HEK293 (cell line): ENCODE measurements around the gene GDPD5.

Source experiments
- CTCF ChIA-PET: fragments of 350-600 bp; formaldehyde crosslinking; extraction: SDS; loops from one replicate; lab custom pipeline; 2021; ENCODE audit warnings: antibody characterized with exemption; lab: Yijun Ruan, JAX
- POLR2A ChIA-PET: fragments of 300-600 bp; formaldehyde crosslinking; extraction: SDS; loops from one replicate; lab custom pipeline; 2020; ENCODE audit warnings: antibody characterized with exemption, inconsistent platforms; lab: Yijun Ruan, JAX
- H3K27ac ChIP-seq: fragments of 200-500 bp; sonication (Bioruptor generic); 2 replicates; pipeline ENCODE4 v1.5.1; 2014; ENCODE audit warnings: low read depth, low read length, control low read depth, inconsistent platforms; ENCODE audit errors: extremely low read depth
- H3K36me3 ChIP-seq, 2 experiments: fragments of 200-500 bp in 1 of 2; sonication (Bioruptor generic) in 1 of 2; 1 replicate in 1 of 2; 2 replicates in 1 of 2; pipeline ENCODE4 v1.5.1; 2014 to 2017; ENCODE audit warnings: inconsistent platforms in 2 of 2, low read length in 2 of 2; ENCODE audit not compliant: control insufficient read depth in 2 of 2, insufficient read depth in 1 of 2
- H3K4me1 ChIP-seq: fragments of 200-500 bp; sonication (Bioruptor generic); 2 replicates; pipeline ENCODE4 v1.5.1; 2014; ENCODE audit warnings: mild to moderate bottlenecking, low read length, inconsistent platforms; ENCODE audit not compliant: control insufficient read depth, insufficient read depth
- H3K4me3 ChIP-seq: 2 replicates; pipeline ENCODE4 v1.5.1; 2011; ENCODE audit warnings: low read depth, mild to moderate bottlenecking, control low read depth, low read length, moderate library complexity
- H3K9me3 ChIP-seq: fragments of 200-500 bp; sonication (Bioruptor generic); 2 replicates; pipeline ENCODE4 v1.5.1; 2014; ENCODE audit warnings: low read depth, low read length, inconsistent platforms; ENCODE audit not compliant: control insufficient read depth, insufficient read depth
- GLI2 ChIP-seq: fragments of 450-650 bp; formaldehyde crosslinking; IDR thresholded peaks from 2 replicates; pipeline ENCODE4; 2017; ENCODE audit warnings: missing biosample characterization, missing genetic modification characterization, low read depth, borderline replicate concordance
- GLIS1 ChIP-seq: fragments of 450-650 bp; formaldehyde crosslinking; IDR thresholded peaks from 2 replicates; pipeline ENCODE4 v1.5.1; 2016; ENCODE audit warnings: missing biosample characterization, missing genetic modification characterization
- HOXC10 ChIP-seq: sonication (generic); formaldehyde crosslinking; IDR thresholded peaks from 2 replicates; pipeline ENCODE4 v1.8.1; 2023; ENCODE audit warnings: mild to moderate bottlenecking, missing genetic modification reagents
- IKZF3 ChIP-seq: fragments of 450-650 bp; IDR thresholded peaks from 2 replicates; pipeline ENCODE4 v1.5.0; 2018; ENCODE audit warnings: missing biosample characterization, mild to moderate bottlenecking, missing genetic modification characterization, moderate library complexity
- YY1 ChIP-seq: fragments of 450-650 bp; formaldehyde crosslinking; IDR thresholded peaks from 2 replicates; pipeline ENCODE4 v1.5.1; 2018; ENCODE audit warnings: missing biosample characterization, missing genetic modification characterization
- ZEB2 ChIP-seq: fragments of 450-650 bp; formaldehyde crosslinking; IDR thresholded peaks from 2 replicates; pipeline ENCODE4 v1.5.1; 2016; ENCODE audit warnings: missing biosample characterization, missing genetic modification characterization
- ZFP37 ChIP-seq: fragments of 450-650 bp; formaldehyde crosslinking; IDR thresholded peaks from 2 replicates; pipeline ENCODE4 v1.5.1; 2016; ENCODE audit warnings: missing biosample characterization, missing genetic modification characterization
- ZFP69B ChIP-seq: fragments of 450-650 bp; formaldehyde crosslinking; IDR thresholded peaks from 2 replicates; pipeline ENCODE4 v1.5.1; 2016; ENCODE audit warnings: missing biosample characterization, missing genetic modification characterization
- ZNF114 ChIP-seq: fragments of 450-650 bp; formaldehyde crosslinking; IDR thresholded peaks from 2 replicates; pipeline ENCODE4 v1.5.0; 2017; ENCODE audit warnings: missing biosample characterization, missing genetic modification characterization
- ZNF133 ChIP-seq: fragments of 450-650 bp; formaldehyde crosslinking; IDR thresholded peaks from 2 replicates; pipeline ENCODE4 v1.5.1; 2016; ENCODE audit warnings: missing biosample characterization, missing genetic modification characterization
- ZNF16 ChIP-seq: fragments of 450-650 bp; formaldehyde crosslinking; IDR thresholded peaks from 2 replicates; pipeline ENCODE4 v1.5.1; 2016; ENCODE audit warnings: low read depth, missing biosample characterization, missing genetic modification characterization
- ZNF175 ChIP-seq: fragments of 450-650 bp; formaldehyde crosslinking; IDR thresholded peaks from 2 replicates; pipeline ENCODE4 v1.5.1; 2016; ENCODE audit warnings: missing biosample characterization, missing genetic modification characterization
- ZNF335 ChIP-seq: fragments of 450-650 bp; formaldehyde crosslinking; conservative IDR thresholded peaks from 2 replicates; pipeline ENCODE4 v1.5.1; 2016; ENCODE audit warnings: missing biosample characterization, missing genetic modification characterization
- ZNF391 ChIP-seq: fragments of 450-650 bp; formaldehyde crosslinking; IDR thresholded peaks from 2 replicates; pipeline ENCODE4 v1.5.1; 2016; ENCODE audit warnings: low read depth, missing biosample characterization, missing genetic modification characterization, borderline replicate concordance
- ZNF404 ChIP-seq: fragments of 450-650 bp; formaldehyde crosslinking; IDR thresholded peaks from 2 replicates; pipeline ENCODE4 v1.5.1; 2017; ENCODE audit warnings: missing biosample characterization, missing genetic modification characterization
- ZNF510 ChIP-seq: fragments of 450-650 bp; formaldehyde crosslinking; IDR thresholded peaks from 2 replicates; pipeline ENCODE4 v1.5.1; 2018; ENCODE audit warnings: mild to moderate bottlenecking, missing genetic modification characterization, missing biosample characterization; ENCODE audit not compliant: insufficient replicate concordance
- ZNF549 ChIP-seq: fragments of 450-650 bp; IDR thresholded peaks from 2 replicates; pipeline ENCODE4 v1.5.1; 2018; ENCODE audit warnings: missing biosample characterization, missing genetic modification characterization, mild to moderate bottlenecking, inconsistent platforms, moderate library complexity
- ZNF571 ChIP-seq: fragments of 450-650 bp; formaldehyde crosslinking; IDR thresholded peaks from 2 replicates; pipeline ENCODE4 v1.5.0; 2017; ENCODE audit warnings: missing biosample characterization, missing genetic modification characterization
- ZNF629 ChIP-seq: fragments of 450-650 bp; formaldehyde crosslinking; IDR thresholded peaks from 2 replicates; pipeline ENCODE4 v1.5.1; 2017; ENCODE audit warnings: missing biosample characterization, missing genetic modification characterization
- ZNF701 ChIP-seq: fragments of 450-650 bp; formaldehyde crosslinking; IDR thresholded peaks from 2 replicates; pipeline ENCODE4 v1.5.1; 2016; ENCODE audit warnings: missing biosample characterization, missing genetic modification characterization
- ZNF777 ChIP-seq: fragments of 450-650 bp; formaldehyde crosslinking; IDR thresholded peaks from 2 replicates; pipeline ENCODE4 v1.5.1; 2017; ENCODE audit warnings: missing biosample characterization, missing genetic modification characterization, borderline replicate concordance
- ZSCAN23 ChIP-seq: fragments of 450-650 bp; formaldehyde crosslinking; IDR thresholded peaks from 2 replicates; pipeline ENCODE4 v1.5.1; 2016; ENCODE audit warnings: missing biosample characterization, missing genetic modification characterization
- ZXDB ChIP-seq: fragments of 450-650 bp; formaldehyde crosslinking; IDR thresholded peaks from 2 replicates; pipeline ENCODE4 v1.5.1; 2016; ENCODE audit warnings: missing biosample characterization, missing genetic modification characterization
- TF ChIP-seq, protein P1 (sequence below): fragments of 450-650 bp; formaldehyde crosslinking; IDR thresholded peaks from 2 replicates; pipeline ENCODE4 v1.5.1; 2017; ENCODE audit warnings: missing biosample characterization, mild to moderate bottlenecking, missing genetic modification characterization, moderate library complexity
- TF ChIP-seq, protein P2 (sequence below): fragments of 450-650 bp; formaldehyde crosslinking; IDR thresholded peaks from 2 replicates; pipeline ENCODE4 v1.5.1; 2016; ENCODE audit warnings: missing biosample characterization, missing genetic modification characterization
- TF ChIP-seq, protein P3 (sequence below): fragments of 450-650 bp; formaldehyde crosslinking; IDR thresholded peaks from 2 replicates; pipeline ENCODE4 v1.5.1; 2016; ENCODE audit warnings: missing biosample characterization, missing genetic modification characterization
- TF ChIP-seq, protein P4 (sequence below): fragments of 450-650 bp; formaldehyde crosslinking; IDR thresholded peaks from 2 replicates; pipeline ENCODE4 v1.5.1; 2016; ENCODE audit warnings: missing biosample characterization, missing genetic modification characterization

The GDPD5 gene

DNA sequence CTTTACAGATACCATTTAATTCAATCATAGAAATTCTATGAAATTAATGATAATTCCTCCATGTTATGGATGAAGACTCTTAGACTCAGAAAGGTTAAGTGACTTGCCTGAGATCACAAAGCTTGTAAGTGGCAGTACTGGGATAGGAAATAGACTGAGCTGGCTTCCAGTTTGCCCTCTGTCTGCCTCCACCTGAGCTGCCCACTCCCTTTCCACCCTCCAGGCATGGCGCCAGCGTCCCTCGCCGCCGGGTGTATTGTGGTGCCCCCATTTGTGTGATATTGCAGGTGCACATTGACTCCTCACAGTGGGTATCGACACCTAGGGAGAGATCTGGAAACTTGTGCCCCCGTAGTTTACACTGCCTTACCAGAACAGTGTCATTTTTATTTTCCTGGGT lies 135.8 kb downstream of the GDPD5 start (continued):
- TF ChIP-seq ZNF404 (tag by site-specific recombination), result no peak
- no peak for TF ChIP-seq ZNF16 (tag by site-specific recombination)
- no peak for TF ChIP-seq ZNF114 (tag by site-specific recombination)

DNA sequence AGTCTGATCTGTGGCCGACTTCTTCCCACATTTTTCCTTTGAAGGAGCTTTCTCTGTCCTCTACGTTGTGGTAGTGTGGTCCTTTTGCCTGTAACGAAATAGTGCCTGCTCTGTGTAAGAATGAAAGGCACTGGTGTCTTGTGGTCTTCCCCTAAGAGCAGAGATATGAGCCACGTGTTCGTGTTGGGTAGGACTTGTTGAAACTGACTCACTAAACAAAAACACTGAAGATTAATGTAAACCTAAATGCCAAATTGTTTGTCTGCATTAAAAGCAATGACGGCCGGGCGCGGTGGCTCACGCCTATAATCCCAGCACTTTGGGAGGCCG lies 136.5 kb downstream of the GDPD5 start:
- POLR2A ChIA-PET, result no interaction called here
- CTCF ChIA-PET, result interaction anchor here (0.6 to 10.9 kb wide), 32 partner anchors 9 to 316 kb away, joined by 3 to 209 read pairs (median 4); no protein-coding TSS in a partner anchor
- H3K27ac ChIP-seq, result no peak overlapping the region
- TF ChIP-seq ZNF391 (tag by site-specific recombination) (no peak), ZNF777 (no peak), ZNF335 (tag by site-specific recombination) (0 out of 2 replicates have a peak, but pooled peaks have one; percentile 8)
- TF ChIP-seq, protein P1, sequence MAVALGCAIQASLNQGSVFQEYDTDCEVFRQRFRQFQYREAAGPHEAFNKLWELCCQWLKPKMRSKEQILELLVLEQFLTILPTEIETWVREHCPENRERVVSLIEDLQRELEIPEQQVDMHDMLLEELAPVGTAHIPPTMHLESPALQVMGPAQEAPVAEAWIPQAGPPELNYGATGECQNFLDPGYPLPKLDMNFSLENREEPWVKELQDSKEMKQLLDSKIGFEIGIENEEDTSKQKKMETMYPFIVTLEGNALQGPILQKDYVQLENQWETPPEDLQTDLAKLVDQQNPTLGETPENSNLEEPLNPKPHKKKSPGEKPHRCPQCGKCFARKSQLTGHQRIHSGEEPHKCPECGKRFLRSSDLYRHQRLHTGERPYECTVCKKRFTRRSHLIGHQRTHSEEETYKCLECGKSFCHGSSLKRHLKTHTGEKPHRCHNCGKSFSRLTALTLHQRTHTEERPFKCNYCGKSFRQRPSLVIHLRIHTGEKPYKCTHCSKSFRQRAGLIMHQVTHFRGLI (tag by site-specific recombination), result no peak
- no peaks in the 10 kb centered on the region for H3K9me3 ChIP-seq
- no peaks in the 10 kb centered on the region for H3K4me1 ChIP-seq
- H3K4me3 ChIP-seq, result no peak overlapping the region
- no peaks in the 10 kb centered on the region for H3K36me3 ChIP-seq

DNA sequence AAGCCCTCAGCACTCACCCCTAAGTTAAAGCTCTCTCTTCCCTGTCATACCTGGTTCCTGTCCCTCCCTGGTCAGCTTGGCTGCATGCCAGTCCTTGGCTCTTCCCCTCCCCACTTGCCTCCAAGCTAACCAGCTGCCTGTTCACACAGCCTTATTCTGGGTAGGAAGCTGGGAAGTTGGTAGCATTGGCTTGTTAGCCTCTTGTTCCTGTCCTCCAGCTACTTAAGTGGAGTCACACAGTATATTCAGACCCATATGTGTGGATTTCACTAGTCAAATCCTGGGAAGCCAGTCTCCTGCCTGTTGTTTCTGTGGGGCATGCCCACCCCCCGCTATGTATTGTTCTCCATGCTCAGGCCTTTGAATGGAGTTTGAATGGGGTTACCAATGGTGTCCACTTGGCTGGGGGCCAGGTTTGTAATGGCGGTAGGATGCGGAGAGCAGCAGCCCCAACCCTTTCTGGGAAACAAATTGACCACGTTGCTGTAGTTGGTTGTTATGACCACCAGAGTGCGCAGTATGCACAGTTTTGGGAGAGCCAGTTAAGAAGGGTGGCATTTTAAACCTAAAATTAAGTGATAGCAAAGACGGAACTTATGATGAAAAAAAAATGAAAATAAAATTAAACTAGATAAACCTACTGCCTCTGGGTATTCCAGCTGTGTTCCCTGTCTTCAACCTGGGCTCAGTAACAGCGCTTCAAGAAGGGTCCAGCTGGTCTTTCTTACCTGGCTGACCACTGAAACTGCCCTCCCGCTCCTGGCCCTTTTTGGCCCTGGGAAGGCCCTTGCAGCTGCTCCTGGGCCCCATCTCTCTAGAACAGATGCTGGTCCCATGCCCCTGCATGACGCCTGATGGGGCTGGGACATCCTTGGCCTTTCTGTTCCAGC lies 137.1 kb downstream of the GDPD5 start:
- H3K4me3 ChIP-seq, result no peak overlapping the region
- no peaks in the 10 kb centered on the region for H3K4me1 ChIP-seq
- CTCF ChIA-PET, result interaction anchor here (0.5 to 10.9 kb wide), 48 partner anchors 9 to 455 kb away, joined by 3 to 209 read pairs (median 4); no protein-coding TSS in a partner anchor
- no peaks in the 10 kb centered on the region for H3K36me3 ChIP-seq
- POLR2A ChIA-PET, result no interaction called here
- no peaks in the 10 kb centered on the region for H3K9me3 ChIP-seq
- no peak overlapping the region for H3K27ac ChIP-seq
- TF ChIP-seq ZNF133 (tag by site-specific recombination) (no peak), ZNF510 (tag by site-specific recombination) (no peak), ZEB2 (tag by site-specific recombination) (peak; percentile 22; the same call in 1 of the 2 replicates), ZNF175 (tag by site-specific recombination) (no peak), YY1 (tag by site-specific recombination) (peak; percentile 58; the same call in 1 of the 2 replicates), ZFP37 (tag by site-specific recombination) (0 out of 2 replicates have a peak, but pooled peaks have one; percentile 26), ZNF629 (tag by site-specific recombination) (0 out of 2 replicates have a peak, but pooled peaks have one; percentile 18), GLI2 (no peak), ZFP69B (tag by site-specific recombination) (no peak), ZNF549 (tag by site-specific recombination) (no peak), ZNF571 (tag by site-specific recombination) (no peak), GLIS1 (tag by site-specific recombination) (peak; percentile 60; the same call in 1 of the 2 replicates), HOXC10 (CRISPR knock-in tag) (no peak), ZSCAN23 (tag by site-specific recombination) (no peak), ZXDB (tag by site-specific recombination) (no peak), ZNF701 (no peak), ZNF335 (tag by site-specific recombination) (peak; percentile 48), IKZF3 (tag by site-specific recombination) (no peak)
- TF ChIP-seq, protein P2, sequence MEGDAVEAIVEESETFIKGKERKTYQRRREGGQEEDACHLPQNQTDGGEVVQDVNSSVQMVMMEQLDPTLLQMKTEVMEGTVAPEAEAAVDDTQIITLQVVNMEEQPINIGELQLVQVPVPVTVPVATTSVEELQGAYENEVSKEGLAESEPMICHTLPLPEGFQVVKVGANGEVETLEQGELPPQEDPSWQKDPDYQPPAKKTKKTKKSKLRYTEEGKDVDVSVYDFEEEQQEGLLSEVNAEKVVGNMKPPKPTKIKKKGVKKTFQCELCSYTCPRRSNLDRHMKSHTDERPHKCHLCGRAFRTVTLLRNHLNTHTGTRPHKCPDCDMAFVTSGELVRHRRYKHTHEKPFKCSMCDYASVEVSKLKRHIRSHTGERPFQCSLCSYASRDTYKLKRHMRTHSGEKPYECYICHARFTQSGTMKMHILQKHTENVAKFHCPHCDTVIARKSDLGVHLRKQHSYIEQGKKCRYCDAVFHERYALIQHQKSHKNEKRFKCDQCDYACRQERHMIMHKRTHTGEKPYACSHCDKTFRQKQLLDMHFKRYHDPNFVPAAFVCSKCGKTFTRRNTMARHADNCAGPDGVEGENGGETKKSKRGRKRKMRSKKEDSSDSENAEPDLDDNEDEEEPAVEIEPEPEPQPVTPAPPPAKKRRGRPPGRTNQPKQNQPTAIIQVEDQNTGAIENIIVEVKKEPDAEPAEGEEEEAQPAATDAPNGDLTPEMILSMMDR (tag by site-specific recombination), result peak; percentile 58
- TF ChIP-seq, protein P3, sequence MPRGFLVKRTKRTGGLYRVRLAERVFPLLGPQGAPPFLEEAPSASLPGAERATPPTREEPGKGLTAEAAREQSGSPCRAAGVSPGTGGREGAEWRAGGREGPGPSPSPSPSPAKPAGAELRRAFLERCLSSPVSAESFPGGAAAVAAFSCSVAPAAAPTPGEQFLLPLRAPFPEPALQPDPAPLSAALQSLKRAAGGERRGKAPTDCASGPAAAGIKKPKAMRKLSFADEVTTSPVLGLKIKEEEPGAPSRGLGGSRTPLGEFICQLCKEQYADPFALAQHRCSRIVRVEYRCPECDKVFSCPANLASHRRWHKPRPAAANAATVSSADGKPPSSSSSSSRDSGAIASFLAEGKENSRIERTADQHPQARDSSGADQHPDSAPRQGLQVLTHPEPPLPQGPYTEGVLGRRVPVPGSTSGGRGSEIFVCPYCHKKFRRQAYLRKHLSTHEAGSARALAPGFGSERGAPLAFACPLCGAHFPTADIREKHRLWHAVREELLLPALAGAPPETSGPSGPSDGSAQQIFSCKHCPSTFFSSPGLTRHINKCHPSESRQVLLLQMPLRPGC (tag by site-specific recombination), result no peak
- TF ChIP-seq, protein P4, sequence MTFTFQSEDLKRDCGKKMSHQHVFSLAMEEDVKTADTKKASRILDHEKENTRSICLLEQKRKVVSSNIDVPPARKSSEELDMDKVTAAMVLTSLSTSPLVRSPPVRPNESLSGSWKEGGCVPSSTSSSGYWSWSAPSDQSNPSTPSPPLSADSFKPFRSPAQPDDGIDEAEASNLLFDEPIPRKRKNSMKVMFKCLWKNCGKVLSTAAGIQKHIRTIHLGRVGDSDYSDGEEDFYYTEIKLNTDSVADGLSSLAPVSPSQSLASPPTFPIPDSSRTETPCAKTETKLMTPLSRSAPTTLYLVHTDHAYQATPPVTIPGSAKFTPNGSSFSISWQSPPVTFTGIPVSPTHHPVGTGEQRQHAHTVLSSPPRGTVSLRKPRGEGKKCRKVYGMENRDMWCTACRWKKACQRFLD (tag by site-specific recombination), result no peak
